ENCODE measurements around the gene TEC.

The TEC gene

GRCh38 chr4:48266781-48267180, 2.9 kb downstream of the TEC start:
- no peak for DNase-seq (ENCODE audit: low spot score)
- no peak for TF ChIP-seq CTCF (IDR thresholded peaks at IDR 0.05; ENCODE audit: extremely low read depth, missing control alignments)

GRCh38 chr4:48262926-48263325, 6.7 kb downstream of the TEC start:
- no peak for DNase-seq (ENCODE audit: low spot score)
- no peak for TF ChIP-seq CTCF (IDR thresholded peaks at IDR 0.05; ENCODE audit: extremely low read depth, missing control alignments)

GRCh38 chr4:48262484-48262883, 7.2 kb downstream of the TEC start:
- TF ChIP-seq CTCF (IDR thresholded peaks at IDR 0.05; ENCODE audit: extremely low read depth, missing control alignments), result no peak

GRCh38 chr4:48261281-48261680, 8.4 kb downstream of the TEC start:
- no peak for TF ChIP-seq CTCF (IDR thresholded peaks at IDR 0.05; ENCODE audit: extremely low read depth, missing control alignments)
- no peak for DNase-seq (ENCODE audit: low spot score)

More at GRCh38 chr4:48262484-48262883, 7.2 kb downstream of the TEC start:
- no peak for DNase-seq (ENCODE audit: low spot score)

- TF ChIP-seq CTCF (IDR thresholded peaks at IDR 0.05; ENCODE audit: extremely low read depth, missing control alignments), result no peak
- DNase-seq (ENCODE audit: low spot score), result no peak
Observed at GRCh38 chr4:48259748-48260147, 9.9 kb downstream of the TEC start.

- no peak for DNase-seq (ENCODE audit: low spot score)
- TF ChIP-seq CTCF (IDR thresholded peaks at IDR 0.05; ENCODE audit: extremely low read depth, missing control alignments), result no peak
Observed at GRCh38 chr4:48258845-48259397, 10.7 kb downstream of the TEC start.

GRCh38 chr4:48255959-48256342, 13.7 kb downstream of the TEC start:
- TF ChIP-seq CTCF (IDR thresholded peaks at IDR 0.05; ENCODE audit: extremely low read depth, missing control alignments), result no peak

More at GRCh38 chr4:48255959-48256342, 13.7 kb downstream of the TEC start:
- no peak for DNase-seq (ENCODE audit: low spot score)

Measured in GM20000 (cell line).